GM19452 (cell line): ENCODE results near the gene SLC25A48.

ENCODE experiments used
- ATAC-seq: cut with Tn5 transposase; IDR thresholded peaks from one replicate; pipeline ENCODE4 v1.9.1; 2021; ENCODE audit not compliant: unreplicated experiment

SLC25A48 gene

GRCh38 chr5:135916638-135917263, 82.3 kb downstream of the SLC25A48 start:
- no peak for ATAC-seq

GRCh38 chr5:135920199-135920598, 85.7 kb downstream of the SLC25A48 start:
- ATAC-seq = no peak

- no peak for ATAC-seq
Observed at GRCh38 chr5:135921388-135921787, 86.9 kb downstream of the SLC25A48 start.

- ATAC-seq = no peak
Observed at GRCh38 chr5:135930029-135930948, 95.8 kb downstream of the SLC25A48 start.

- ATAC-seq = no peak
Observed at GRCh38 chr5:135930949-135931295, 96.5 kb downstream of the SLC25A48 start.

- no peak for ATAC-seq
Observed at GRCh38 chr5:135934939-135935338, 100.5 kb downstream of the SLC25A48 start.

- ATAC-seq = no peak
Observed at GRCh38 chr5:135937245-135937911, 102.9 kb downstream of the SLC25A48 start.
